ENCODE measurements around the gene RABGAP1L.
A peak's percentile ranks its signal among the peaks of the same experiment; 100 is the strongest.
"Not testable (repeated sequence)": the region's sequence is repeated elsewhere in the genome, so short reads cannot be mapped to it uniquely, and the experiment has no call there.

Gene RABGAP1L

GRCh38 chr1:174428739-174429138 is 269.4 kb downstream of the RABGAP1L start:
- no peak for DNase-seq (ENCODE audit: low spot score)

DNA sequence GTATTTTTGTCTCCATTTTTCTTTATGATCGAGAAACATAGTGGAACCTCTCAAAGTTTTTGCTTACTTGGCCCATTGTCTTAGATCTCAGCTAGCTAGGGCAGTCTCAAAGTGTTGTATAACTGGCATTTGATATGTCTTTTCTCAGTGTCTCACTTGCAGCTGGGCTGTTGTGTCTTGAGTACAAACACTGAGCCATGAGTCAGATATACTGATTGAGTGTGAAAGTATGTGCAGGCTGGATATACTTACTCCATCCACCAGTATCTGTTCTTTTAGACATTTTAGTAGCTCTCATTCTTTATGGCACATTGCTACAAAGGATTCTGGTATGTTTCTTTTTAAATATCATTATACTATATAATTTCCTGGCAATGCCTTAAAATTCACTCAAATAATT is 274.1 kb downstream of the RABGAP1L start:
- no peak for DNase-seq (ENCODE audit: low spot score)

DNA sequence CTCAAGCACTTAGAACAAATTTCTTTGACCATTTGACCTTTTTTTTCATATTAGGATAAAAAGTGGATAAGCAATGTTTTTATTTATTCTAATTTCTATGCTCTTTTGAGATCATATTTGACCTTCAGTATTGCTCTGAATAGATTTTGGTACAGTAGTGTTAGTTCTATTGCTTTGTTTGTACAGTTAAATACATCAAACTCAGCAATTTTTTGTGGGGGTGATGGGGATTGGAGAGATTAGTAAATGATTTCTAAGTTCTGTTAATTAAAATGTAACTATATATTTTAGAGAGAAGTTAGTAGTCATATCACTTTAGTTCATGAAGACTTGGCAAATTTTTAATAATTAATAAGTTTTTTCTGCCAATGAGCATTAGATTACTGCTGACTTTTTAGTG is 286.0 kb downstream of the RABGAP1L start:
- no peak for DNase-seq (ENCODE audit: low spot score)

DNA sequence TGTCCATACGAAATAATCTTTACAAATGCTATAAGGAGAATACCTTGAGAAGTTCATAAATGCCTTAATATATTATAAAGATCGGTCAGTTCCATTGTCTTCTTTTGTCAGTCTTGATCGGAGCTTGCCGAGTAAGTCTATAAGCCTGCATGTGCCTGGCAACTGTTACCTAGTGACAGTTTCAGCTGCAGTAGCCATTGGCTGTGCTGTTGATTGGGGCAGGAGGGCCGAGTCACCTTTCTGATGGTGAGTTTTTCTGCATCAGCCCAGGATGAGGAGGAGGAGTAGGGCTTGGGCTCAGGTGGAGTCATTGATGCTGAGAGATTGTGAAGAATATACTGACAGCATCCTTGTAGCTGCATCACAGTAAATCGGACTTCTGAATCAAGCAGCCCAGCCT is 286.5 kb downstream of the RABGAP1L start:
- DNase-seq (ENCODE audit: low spot score) = peak; percentile 43

DNA sequence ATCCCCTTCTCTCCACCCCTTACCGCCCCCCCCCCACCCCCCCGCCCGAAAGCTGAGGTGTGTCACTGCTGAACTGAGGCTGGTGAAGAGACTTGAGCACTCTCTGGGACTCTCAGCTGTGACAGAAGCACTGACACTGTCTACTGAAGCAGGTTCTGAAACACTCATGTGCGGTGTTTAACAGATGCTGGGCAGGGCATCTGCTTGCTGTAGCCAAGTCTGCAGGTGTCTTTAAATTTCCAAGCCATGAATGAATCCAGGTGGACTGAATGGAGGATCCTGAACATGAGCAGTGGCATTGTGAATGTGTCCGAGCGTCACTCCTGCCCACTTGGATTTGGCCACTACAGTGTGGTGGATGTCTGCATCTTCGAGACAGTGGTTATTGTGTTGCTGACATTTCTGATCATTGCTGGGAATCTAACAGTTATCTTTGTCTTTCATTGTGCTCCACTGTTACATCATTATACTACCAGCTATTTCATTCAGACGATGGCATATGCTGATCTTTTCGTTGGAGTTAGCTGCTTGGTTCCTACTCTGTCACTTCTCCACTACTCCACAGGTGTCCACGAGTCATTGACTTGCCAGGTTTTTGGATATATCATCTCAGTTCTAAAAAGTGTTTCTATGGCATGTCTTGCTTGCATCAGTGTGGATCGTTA is 288.7 kb downstream of the RABGAP1L start, which contains the start of gene GPR52:
TSS of gene GPR52 (plus strand) at position 99 of the 665 bp plus-strand sequence. CDS start at position 247, 148 bp downstream.
- DNase-seq (ENCODE audit: low spot score) = peak; percentile 27

DNA sequence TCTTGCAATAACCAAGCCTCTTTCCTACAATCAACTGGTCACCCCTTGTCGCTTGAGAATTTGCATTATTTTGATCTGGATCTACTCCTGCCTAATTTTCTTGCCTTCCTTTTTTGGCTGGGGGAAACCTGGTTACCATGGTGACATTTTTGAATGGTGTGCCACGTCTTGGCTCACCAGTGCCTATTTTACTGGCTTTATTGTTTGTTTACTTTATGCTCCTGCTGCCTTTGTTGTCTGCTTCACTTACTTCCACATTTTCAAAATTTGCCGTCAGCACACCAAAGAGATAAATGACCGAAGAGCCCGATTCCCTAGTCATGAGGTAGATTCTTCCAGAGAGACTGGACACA is 289.2 kb downstream of the RABGAP1L start:
- no peak for DNase-seq (ENCODE audit: low spot score)

- DNase-seq (ENCODE audit: low spot score) = no peak
These were observed 289.7 kb downstream of the RABGAP1L start for GRCh38 chr1:174448974-174449373.

DNA sequence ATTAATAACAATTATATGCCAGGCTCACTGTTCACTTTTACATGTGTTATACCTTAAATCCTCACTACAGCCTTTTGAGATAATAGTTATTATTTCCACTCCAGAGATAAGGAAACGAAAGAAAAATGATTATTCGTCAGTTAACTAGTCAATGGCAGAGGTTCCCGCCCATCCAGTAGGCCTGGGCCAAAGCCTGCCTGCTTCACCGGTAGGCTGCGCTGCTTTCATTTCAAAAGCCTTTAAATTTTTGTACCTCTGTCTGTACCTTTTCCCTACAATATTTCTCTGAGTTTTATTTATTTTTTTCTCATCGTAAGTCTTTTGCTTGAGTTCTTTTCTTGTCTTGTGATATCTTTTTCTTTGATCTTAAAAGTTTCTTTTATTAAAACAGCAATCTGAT is 292.1 kb downstream of the RABGAP1L start:
- no peak for DNase-seq (ENCODE audit: low spot score)

DNA sequence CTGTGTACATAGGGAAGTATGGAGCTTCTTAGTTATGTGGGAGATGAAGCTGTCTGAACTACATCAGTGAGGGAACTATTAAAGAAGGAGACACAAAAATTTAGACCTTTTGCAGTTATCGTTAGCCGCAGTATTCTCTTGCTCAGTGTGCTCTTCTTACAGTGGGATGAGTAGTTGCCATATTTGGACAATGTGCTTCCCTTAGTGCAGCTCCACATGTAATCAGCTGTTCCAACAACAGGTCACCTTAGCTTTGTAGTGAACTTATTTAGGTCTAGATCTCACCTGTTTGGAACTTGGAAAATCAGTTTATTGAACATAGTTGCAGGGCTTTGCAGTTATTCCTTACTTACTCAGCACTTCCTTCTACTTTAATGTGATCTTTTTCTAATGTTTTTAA is 306.5 kb downstream of the RABGAP1L start:
- no peak for DNase-seq (ENCODE audit: low spot score)

- no peak for DNase-seq (ENCODE audit: low spot score)
These were observed 307.3 kb downstream of the RABGAP1L start for GRCh38 chr1:174466607-174467006.

DNA sequence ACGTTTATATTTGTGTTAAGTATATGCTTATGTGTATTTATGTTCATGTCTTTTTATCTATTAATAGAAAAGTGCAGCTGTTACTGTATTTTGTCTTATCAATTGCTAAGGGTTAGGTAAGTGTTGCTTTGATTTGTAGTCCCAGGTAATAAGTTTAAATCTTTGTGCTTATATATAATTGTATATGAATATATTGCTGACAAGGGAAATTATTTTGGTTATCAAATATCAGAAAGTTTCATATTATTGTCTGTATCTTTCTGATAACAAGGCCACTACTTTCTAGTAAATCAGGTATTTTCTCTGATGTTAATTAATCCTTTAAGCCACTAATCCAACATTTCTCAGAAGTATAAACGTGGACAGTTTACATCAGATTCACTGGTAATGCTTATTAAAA is 309.7 kb downstream of the RABGAP1L start:
- DNase-seq (ENCODE audit: low spot score) = no peak

GRCh38 chr1:174469687-174470086 is 310.4 kb downstream of the RABGAP1L start:
- DNase-seq (ENCODE audit: low spot score) = no peak

DNA sequence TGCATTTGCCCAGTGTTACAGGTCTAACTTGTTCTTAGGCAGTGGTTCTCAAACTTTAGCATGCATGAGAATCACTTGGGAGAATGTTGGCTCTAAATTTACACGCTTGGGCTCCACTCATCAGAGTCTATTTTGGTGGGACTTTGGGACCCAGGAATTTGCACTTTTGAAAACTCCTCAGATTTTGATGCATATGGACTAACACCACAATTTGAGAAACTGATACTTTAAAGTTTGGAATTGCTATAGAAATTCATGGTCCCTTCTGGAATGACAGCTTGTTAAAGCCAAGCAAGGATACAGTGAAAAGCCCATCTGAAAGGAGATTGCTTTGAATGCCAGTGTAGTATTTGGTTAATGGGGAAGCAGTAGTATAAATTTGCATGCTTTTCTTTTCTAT is 320.0 kb downstream of the RABGAP1L start:
- no peak for DNase-seq (ENCODE audit: low spot score)

GRCh38 chr1:174480324-174480723 is 321.0 kb downstream of the RABGAP1L start:
- DNase-seq (ENCODE audit: low spot score) = no peak

DNA sequence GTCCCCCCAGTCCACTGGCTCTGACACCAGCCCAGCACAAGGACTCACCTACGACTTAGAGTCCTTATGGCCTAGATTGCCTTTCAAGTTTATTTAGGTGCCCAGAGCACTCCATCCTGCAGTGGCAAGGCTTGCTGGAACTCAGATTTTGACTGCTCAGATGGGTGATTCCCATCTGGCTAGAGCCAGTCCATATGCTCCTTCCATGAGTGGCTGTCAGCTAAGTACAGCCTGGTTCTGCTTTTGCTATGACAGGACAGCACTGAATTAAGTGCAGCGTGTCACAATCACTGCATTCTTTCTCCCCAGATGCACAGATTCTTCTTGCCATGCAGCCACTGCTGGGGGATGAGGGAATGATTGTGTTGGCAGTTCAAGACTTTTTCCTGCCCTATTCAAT is 332.3 kb downstream of the RABGAP1L start:
- DNase-seq (ENCODE audit: low spot score) = no peak

- no peak for DNase-seq (ENCODE audit: low spot score)
These were observed 338.2 kb downstream of the RABGAP1L start for GRCh38 chr1:174497478-174497877.

DNA sequence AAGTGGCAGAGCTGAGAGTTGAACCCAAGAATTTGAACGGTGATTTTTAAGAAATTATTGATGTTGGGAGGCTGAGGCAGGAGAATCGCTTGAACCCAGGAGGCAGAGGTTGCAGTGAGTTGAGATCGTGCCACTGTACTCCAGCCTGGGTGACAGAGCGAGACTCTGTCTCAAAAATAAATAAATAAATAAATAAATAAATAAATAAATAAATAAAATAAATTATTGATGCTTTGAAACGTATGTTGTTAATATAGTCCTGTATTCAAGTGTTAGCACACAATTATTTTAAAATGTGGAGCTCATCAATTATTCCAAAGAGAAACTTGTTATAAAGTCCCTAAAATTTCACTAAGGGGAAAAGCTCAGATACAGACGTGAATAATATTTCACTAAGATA is 357.4 kb downstream of the RABGAP1L start:
- DNase-seq (ENCODE audit: low spot score) = not testable (repeated sequence)

DNA sequence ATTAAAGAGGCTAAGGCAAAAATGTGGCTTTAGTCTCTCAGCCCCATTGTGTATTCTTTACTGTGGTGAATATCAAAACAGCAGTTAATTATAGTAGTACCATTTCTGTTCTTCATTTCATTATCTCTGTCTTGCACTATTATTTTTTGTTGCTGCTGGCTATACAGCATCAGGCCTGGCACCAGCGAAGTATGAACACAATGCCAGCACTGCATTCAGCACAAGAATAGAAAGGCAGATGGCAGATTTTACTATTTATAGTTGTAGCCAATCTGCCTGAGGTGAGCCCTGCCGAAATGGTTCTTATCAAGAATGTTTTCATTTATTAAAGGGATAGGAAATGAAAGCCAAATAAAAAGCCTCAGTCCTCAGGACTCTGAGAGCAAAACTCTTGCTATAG is 360.5 kb downstream of the RABGAP1L start:
- peak; percentile 38 for DNase-seq (ENCODE audit: low spot score)

- no peak for DNase-seq (ENCODE audit: low spot score)
These were observed 372.4 kb downstream of the RABGAP1L start for GRCh38 chr1:174531751-174532150.

GRCh38 chr1:174534789-174535188 is 375.5 kb downstream of the RABGAP1L start:
- no peak for DNase-seq (ENCODE audit: low spot score)

DNA sequence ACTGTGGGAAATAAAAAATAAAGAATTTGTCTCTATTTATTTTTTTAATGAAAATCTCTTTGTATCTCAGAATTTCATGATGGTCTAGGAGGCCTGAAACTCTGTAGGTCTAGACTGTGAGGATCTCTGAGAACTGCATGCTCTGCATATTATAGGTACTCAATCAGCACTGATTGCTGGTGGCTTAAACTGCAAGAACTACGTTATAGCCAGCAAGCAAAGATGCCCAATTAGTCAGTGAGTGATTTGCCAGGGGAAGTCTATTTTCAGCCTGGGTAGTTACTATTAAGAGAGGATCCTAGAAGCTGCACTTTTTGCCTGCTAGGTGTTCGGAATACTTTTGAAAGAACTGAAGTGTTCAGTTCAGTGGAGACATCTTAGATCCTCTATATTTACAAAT is 375.9 kb downstream of the RABGAP1L start:
- no peak for DNase-seq (ENCODE audit: low spot score)

DNA sequence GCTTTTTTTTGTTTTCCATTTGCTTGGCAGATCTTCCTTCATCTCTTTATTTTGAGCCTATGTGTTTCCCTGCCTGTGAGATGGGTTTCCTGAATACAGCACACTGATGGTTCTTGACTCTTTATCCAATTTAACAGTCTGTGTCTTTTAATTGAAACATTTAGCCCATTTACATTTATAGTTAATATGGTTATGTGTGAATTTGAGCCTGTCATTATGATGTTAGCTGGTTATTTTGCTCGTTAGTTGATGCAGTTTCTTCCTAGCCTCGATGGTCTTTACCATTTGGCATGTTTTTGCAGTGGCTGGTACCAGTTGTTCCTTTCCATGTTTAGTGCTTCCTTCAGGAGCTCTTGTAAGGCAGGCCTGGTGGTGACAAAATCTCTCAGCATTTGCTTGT is 384.1 kb downstream of the RABGAP1L start:
- DNase-seq (ENCODE audit: low spot score) = not testable (repeated sequence)

DNA sequence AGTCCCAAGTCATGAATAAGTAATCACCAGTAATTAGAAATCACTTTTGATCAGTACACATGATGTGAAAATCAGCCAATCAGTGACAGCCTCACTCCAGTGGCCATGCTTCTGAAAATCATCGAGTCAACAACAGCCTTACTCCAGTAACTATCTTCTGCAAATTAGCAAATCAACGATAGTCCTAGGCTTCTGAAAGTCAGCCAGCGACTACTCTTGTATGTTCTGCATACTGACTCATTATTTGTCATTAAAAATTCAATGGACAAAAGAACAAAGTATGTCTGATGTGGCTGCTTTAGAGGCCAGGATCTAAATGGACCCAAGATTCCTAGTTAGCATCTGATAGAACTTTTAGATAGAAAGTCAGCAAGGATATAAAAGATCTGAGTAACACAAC is 391.0 kb downstream of the RABGAP1L start:
- DNase-seq (ENCODE audit: low spot score) = no peak

DNA sequence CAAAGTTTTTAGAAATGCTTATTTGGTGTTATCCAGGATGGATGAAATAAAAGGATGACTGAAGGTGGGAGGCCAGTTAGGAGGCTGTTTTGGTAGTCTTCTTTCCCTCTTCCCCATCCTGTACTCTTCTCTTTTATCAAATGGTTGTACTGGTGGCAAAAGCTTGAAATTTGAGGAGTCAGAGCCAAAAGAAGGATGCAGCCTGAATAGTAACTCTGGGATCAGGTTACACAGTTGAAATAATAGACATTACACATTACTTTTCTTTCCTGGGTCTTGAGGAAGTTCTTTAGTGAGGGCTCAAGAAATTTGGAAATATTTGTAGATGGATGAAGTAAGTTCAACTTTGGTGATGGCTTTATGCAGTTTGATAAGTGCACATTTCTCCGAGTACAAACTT is 397.1 kb downstream of the RABGAP1L start:
- no peak for DNase-seq (ENCODE audit: low spot score)

DNA sequence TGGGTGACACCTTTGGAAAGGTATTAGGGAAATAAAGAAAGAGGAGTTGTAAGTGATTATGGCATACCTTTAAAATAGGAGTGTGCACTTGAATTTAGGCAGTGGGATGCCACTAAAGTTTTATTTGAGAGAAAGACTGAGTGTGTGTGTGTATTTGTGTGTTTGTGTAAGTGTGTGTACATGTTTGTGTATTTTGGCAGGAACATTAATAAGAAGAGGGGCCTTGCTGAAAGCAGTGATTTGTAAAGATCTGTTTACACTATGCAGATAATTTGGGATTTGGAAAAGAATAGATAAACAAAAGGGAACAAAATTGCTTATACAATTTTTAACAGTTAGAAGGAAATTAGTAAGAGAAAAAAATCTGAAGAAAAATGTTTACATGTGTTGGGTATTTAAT is 409.2 kb downstream of the RABGAP1L start:
- DNase-seq (ENCODE audit: low spot score) = no peak

Data from Ammon's horn (tissue), 1 donor.